Nephron progenitor cell (in vitro differentiated cells): ENCODE data around the gene PSTK.

Experiments used
- DNase-seq: peaks from one replicate; pipeline ENCODE4 v3.0.0; 2021
- H3K27ac Mint-ChIP-seq: 2 replicates; pipeline ENCODE4 v1.8.0; 2021; ENCODE audit warnings: mild to moderate bottlenecking, moderate library complexity, mixed read lengths
- H3K27me3 Mint-ChIP-seq: 2 replicates; pipeline ENCODE4 v1.8.0; 2021; ENCODE audit warnings: mild to moderate bottlenecking, low read depth, mixed read lengths; ENCODE audit not compliant: poor library complexity
- H3K36me3 Mint-ChIP-seq: 2 replicates; pipeline ENCODE4 v1.8.0; 2021; ENCODE audit warnings: low read depth, mixed read lengths
- H3K4me1 Mint-ChIP-seq: 2 replicates; pipeline ENCODE4 v1.8.0; 2021; ENCODE audit warnings: mixed read lengths
- H3K4me3 Mint-ChIP-seq: 2 replicates; pipeline ENCODE4 v1.8.0; 2021; ENCODE audit warnings: mild to moderate bottlenecking, moderate library complexity, mixed read lengths
- H3K9me3 Mint-ChIP-seq: 2 replicates; pipeline ENCODE4 v1.8.0; 2021; ENCODE audit warnings: mild to moderate bottlenecking, moderate library complexity, mixed read lengths
- CTCF ChIP-seq: fragments of 200-600 bp; sonication (generic); IDR thresholded peaks from 2 replicates; pipeline ENCODE4 v1.5.0; 2021; ENCODE audit warnings: antibody characterized with exemption

Gene PSTK

GRCh38 chr10:122968698-122969097 lies 11.5 kb upstream of the PSTK start:
- peaks cover 17% of the 10 kb centered on the region for H3K36me3 Mint-ChIP-seq
- TF ChIP-seq CTCF = no peak
- H3K4me3 Mint-ChIP-seq = no peak overlapping the region
- no peak for DNase-seq
- no peaks in the 10 kb centered on the region for H3K4me1 Mint-ChIP-seq
- H3K27ac Mint-ChIP-seq = no peak overlapping the region
- H3K9me3 Mint-ChIP-seq = peaks cover 48% of the 10 kb centered on the region
- H3K27me3 Mint-ChIP-seq = peaks cover 37% of the 10 kb centered on the region

GRCh38 chr10:122974023-122974422 lies 6.2 kb upstream of the PSTK start:
- no peak for TF ChIP-seq CTCF
- H3K36me3 Mint-ChIP-seq = no peaks in the 10 kb centered on the region
- no peaks in the 10 kb centered on the region for H3K4me1 Mint-ChIP-seq
- no peak overlapping the region for H3K27ac Mint-ChIP-seq
- no peak overlapping the region for H3K4me3 Mint-ChIP-seq
- H3K27me3 Mint-ChIP-seq = peaks cover 37% of the 10 kb centered on the region
- H3K9me3 Mint-ChIP-seq = no peaks in the 10 kb centered on the region
- DNase-seq = no peak

GRCh38 chr10:122974543-122975064 lies 5.6 kb upstream of the PSTK start:
- no peak for TF ChIP-seq CTCF
- H3K27me3 Mint-ChIP-seq = peaks cover 31% of the 10 kb centered on the region
- H3K36me3 Mint-ChIP-seq = no peaks in the 10 kb centered on the region
- no peak for DNase-seq
- H3K9me3 Mint-ChIP-seq = no peaks in the 10 kb centered on the region
- H3K4me1 Mint-ChIP-seq = peaks cover under 1% of the 10 kb centered on the region
- H3K27ac Mint-ChIP-seq = no peak overlapping the region
- no peak overlapping the region for H3K4me3 Mint-ChIP-seq

GRCh38 chr10:122981066-122981464 lies 864 bp downstream of the PSTK start:
- peaks cover 9% of the 10 kb centered on the region for H3K36me3 Mint-ChIP-seq
- H3K4me1 Mint-ChIP-seq = peaks cover 16% of the 10 kb centered on the region
- no peak overlapping the region for H3K27ac Mint-ChIP-seq
- H3K4me3 Mint-ChIP-seq = peak overlapping the region; percentile 86
- peaks cover 12% of the 10 kb centered on the region for H3K27me3 Mint-ChIP-seq
- no peaks in the 10 kb centered on the region for H3K9me3 Mint-ChIP-seq
- TF ChIP-seq CTCF = peak; percentile 55
- no peak for DNase-seq

GRCh38 chr10:122983898-122984297 lies 3.7 kb downstream of the PSTK start:
- no peaks in the 10 kb centered on the region for H3K9me3 Mint-ChIP-seq
- H3K36me3 Mint-ChIP-seq = peaks cover 9% of the 10 kb centered on the region
- H3K27ac Mint-ChIP-seq = no peak overlapping the region
- no peak overlapping the region for H3K4me3 Mint-ChIP-seq
- TF ChIP-seq CTCF = no peak
- no peaks in the 10 kb centered on the region for H3K27me3 Mint-ChIP-seq
- DNase-seq = no peak
- H3K4me1 Mint-ChIP-seq = peaks cover 16% of the 10 kb centered on the region

- H3K9me3 Mint-ChIP-seq = no peaks in the 10 kb centered on the region
Measured at GRCh38 chr10:122984708-122985107, 4.5 kb downstream of the PSTK start.

More at GRCh38 chr10:122984708-122985107, 4.5 kb downstream of the PSTK start:
- Mint-ChIP-seq H3K27ac (no peak overlapping the region), H3K36me3 (peaks cover 9% of the 10 kb centered on the region), H3K4me1 (peaks cover 14% of the 10 kb centered on the region), H3K4me3 (no peak overlapping the region), H3K27me3 (no peaks in the 10 kb centered on the region)
- TF ChIP-seq CTCF = no peak
- no peak for DNase-seq
